ENCODE results near the gene XRCC5. TPM values are rescaled to one million over a fixed set of nuclear protein-coding genes. Genes with fewer than 3 reads are reported as not detected.
A peak's percentile ranks its signal among the peaks of the same experiment; 100 is the strongest.

XRCC5 gene
- total and polyA plus RNA-seq, 5 donors, result 57.7 to 145 (median 125) TPM

GRCh38 chr2:216217904-216218260 lies 108.7 kb downstream of the XRCC5 start:
- Histone ChIP-seq H3K9me3 (ENCODE audit: control insufficient read depth, low read length) (no peaks in the 10 kb centered on the region), H3K27ac (ENCODE audit: low read length) (peak overlapping the region; percentile 8), H3K4me1 (ENCODE audit: control insufficient read depth, insufficient read depth, low read length) (no peaks in the 10 kb centered on the region), H3K4me3 (ENCODE audit: low read length) (no peak overlapping the region), H3K27me3 (ENCODE audit: control insufficient read depth, insufficient read depth) (no peaks in the 10 kb centered on the region)
- intact Hi-C loops (cut with DNase I), result no loop called here
- 64% methylated on average over 2 of the region's 2 CpGs for WGBS
- ATAC-seq (no peak), DNase-seq (no peak)

- no peak for DNase-seq
- H3K27ac ChIP-seq (ENCODE audit: low read length), result no peak overlapping the region
- H3K4me3 ChIP-seq (ENCODE audit: low read length), result no peak overlapping the region
- no peak for ATAC-seq
- no peaks in the 10 kb centered on the region for H3K9me3 ChIP-seq (ENCODE audit: control insufficient read depth, low read length)
- no peaks in the 10 kb centered on the region for H3K4me1 ChIP-seq (ENCODE audit: control insufficient read depth, insufficient read depth, low read length)
- intact Hi-C loops (cut with DNase I), result no loop called here
- WGBS, result 84% methylated on average over 6 of the region's 6 CpGs
- H3K27me3 ChIP-seq (ENCODE audit: control insufficient read depth, insufficient read depth), result no peaks in the 10 kb centered on the region
Measured at GRCh38 chr2:216219861-216220260, 110.7 kb downstream of the XRCC5 start.

GRCh38 chr2:216220976-216221375 lies 111.8 kb downstream of the XRCC5 start:
- ATAC-seq (no peak), DNase-seq (no peak)
- Histone ChIP-seq H3K9me3 (ENCODE audit: control insufficient read depth, low read length) (no peaks in the 10 kb centered on the region), H3K4me1 (ENCODE audit: control insufficient read depth, insufficient read depth, low read length) (no peaks in the 10 kb centered on the region), H3K27ac (ENCODE audit: low read length) (no peak overlapping the region), H3K27me3 (ENCODE audit: control insufficient read depth, insufficient read depth) (no peaks in the 10 kb centered on the region), H3K4me3 (ENCODE audit: low read length) (no peak overlapping the region)
- WGBS, result 88% methylated on average over 4 of the region's 4 CpGs
- intact Hi-C loops (cut with DNase I), result no loop called here

GRCh38 chr2:216221811-216222210 lies 112.7 kb downstream of the XRCC5 start:
- intact Hi-C loops (cut with DNase I), result no loop called here
- ATAC-seq (peak in 1 of 2 donors; percentile 47), DNase-seq (no peak)
- no peaks in the 10 kb centered on the region for H3K4me1 ChIP-seq (ENCODE audit: control insufficient read depth, insufficient read depth, low read length)
- no peaks in the 10 kb centered on the region for H3K27me3 ChIP-seq (ENCODE audit: control insufficient read depth, insufficient read depth)
- no peaks in the 10 kb centered on the region for H3K9me3 ChIP-seq (ENCODE audit: control insufficient read depth, low read length)
- WGBS, result 59% methylated on average over 1 of the region's 1 CpG
- H3K4me3 ChIP-seq (ENCODE audit: low read length), result no peak overlapping the region
- no peak overlapping the region for H3K27ac ChIP-seq (ENCODE audit: low read length)

GRCh38 chr2:216222650-216223352 lies 113.7 kb downstream of the XRCC5 start:
- Histone ChIP-seq H3K27ac (ENCODE audit: low read length) (no peak overlapping the region), H3K4me3 (ENCODE audit: low read length) (no peak overlapping the region), H3K9me3 (ENCODE audit: control insufficient read depth, low read length) (no peaks in the 10 kb centered on the region), H3K27me3 (ENCODE audit: control insufficient read depth, insufficient read depth) (no peaks in the 10 kb centered on the region), H3K4me1 (ENCODE audit: control insufficient read depth, insufficient read depth, low read length) (no peaks in the 10 kb centered on the region)
- 66% methylated on average over 4 of the region's 4 CpGs for WGBS
- ATAC-seq (no peak), DNase-seq (no peak)
- intact Hi-C loops (cut with DNase I), result no loop called here

GRCh38 chr2:216224388-216224787 lies 115.2 kb downstream of the XRCC5 start:
- H3K9me3 ChIP-seq (ENCODE audit: control insufficient read depth, low read length), result no peaks in the 10 kb centered on the region
- DNase-seq, result no peak
- ATAC-seq, result no peak
- H3K4me3 ChIP-seq (ENCODE audit: low read length), result no peak overlapping the region
- H3K4me1 ChIP-seq (ENCODE audit: control insufficient read depth, insufficient read depth, low read length), result no peaks in the 10 kb centered on the region
- WGBS, result 79% methylated on average over 1 of the region's 1 CpG
- intact Hi-C loops (cut with DNase I), result no loop called here
- H3K27ac ChIP-seq (ENCODE audit: low read length), result no peak overlapping the region
- H3K27me3 ChIP-seq (ENCODE audit: control insufficient read depth, insufficient read depth), result no peaks in the 10 kb centered on the region

- Histone ChIP-seq H3K4me3 (ENCODE audit: low read length) (no peak overlapping the region), H3K4me1 (ENCODE audit: control insufficient read depth, insufficient read depth, low read length) (no peaks in the 10 kb centered on the region), H3K9me3 (ENCODE audit: control insufficient read depth, low read length) (no peaks in the 10 kb centered on the region), H3K27me3 (ENCODE audit: control insufficient read depth, insufficient read depth) (no peaks in the 10 kb centered on the region), H3K27ac (ENCODE audit: low read length) (no peak overlapping the region)
- WGBS, result 80% methylated on average over 5 of the region's 5 CpGs
- intact Hi-C loops (cut with DNase I), result no loop called here
- DNase-seq (no peak), ATAC-seq (no peak)
Measured at GRCh38 chr2:216229277-216229914, 120.2 kb downstream of the XRCC5 start.

GRCh38 chr2:216231867-216232266 lies 122.7 kb downstream of the XRCC5 start:
- 0% methylated on average over 1 of the region's 1 CpG for WGBS
- Histone ChIP-seq H3K4me1 (ENCODE audit: control insufficient read depth, insufficient read depth, low read length) (no peaks in the 10 kb centered on the region), H3K9me3 (ENCODE audit: control insufficient read depth, low read length) (no peaks in the 10 kb centered on the region), H3K27ac (ENCODE audit: low read length) (no peak overlapping the region), H3K27me3 (ENCODE audit: control insufficient read depth, insufficient read depth) (no peaks in the 10 kb centered on the region), H3K4me3 (ENCODE audit: low read length) (no peak overlapping the region)
- intact Hi-C loops (cut with DNase I), result no loop called here
- ATAC-seq (no peak), DNase-seq (no peak)

GRCh38 chr2:216232721-216233120 lies 123.6 kb downstream of the XRCC5 start:
- H3K4me1 ChIP-seq (ENCODE audit: control insufficient read depth, insufficient read depth, low read length), result no peaks in the 10 kb centered on the region
- no peaks in the 10 kb centered on the region for H3K27me3 ChIP-seq (ENCODE audit: control insufficient read depth, insufficient read depth)
- ATAC-seq (no peak), DNase-seq (no peak)
- H3K9me3 ChIP-seq (ENCODE audit: control insufficient read depth, low read length), result no peaks in the 10 kb centered on the region
- no peak overlapping the region for H3K27ac ChIP-seq (ENCODE audit: low read length)
- intact Hi-C loops (cut with DNase I), result no loop called here
- H3K4me3 ChIP-seq (ENCODE audit: low read length), result no peak overlapping the region
- WGBS, result 88% methylated on average over 1 of the region's 1 CpG

GRCh38 chr2:216233281-216233995 lies 124.3 kb downstream of the XRCC5 start:
- Histone ChIP-seq H3K4me1 (ENCODE audit: control insufficient read depth, insufficient read depth, low read length) (no peaks in the 10 kb centered on the region), H3K9me3 (ENCODE audit: control insufficient read depth, low read length) (no peaks in the 10 kb centered on the region), H3K27ac (ENCODE audit: low read length) (no peak overlapping the region), H3K27me3 (ENCODE audit: control insufficient read depth, insufficient read depth) (no peaks in the 10 kb centered on the region), H3K4me3 (ENCODE audit: low read length) (no peak overlapping the region)
- ATAC-seq, result no peak
- intact Hi-C loops (cut with DNase I), result no loop called here
- WGBS, result 88% methylated on average over 4 of the region's 4 CpGs
- DNase-seq, result no peak

- Histone ChIP-seq H3K27ac (ENCODE audit: low read length) (no peak overlapping the region), H3K4me1 (ENCODE audit: control insufficient read depth, insufficient read depth, low read length) (no peaks in the 10 kb centered on the region), H3K4me3 (ENCODE audit: low read length) (no peak overlapping the region), H3K27me3 (ENCODE audit: control insufficient read depth, insufficient read depth) (no peaks in the 10 kb centered on the region), H3K9me3 (ENCODE audit: control insufficient read depth, low read length) (no peaks in the 10 kb centered on the region)
- WGBS, result 98% methylated on average over 3 of the region's 3 CpGs
- intact Hi-C loops (cut with DNase I), result no loop called here
- ATAC-seq, result no peak
- DNase-seq, result no peak
Measured at GRCh38 chr2:216234106-216234505, 125.0 kb downstream of the XRCC5 start.

Measured in right cardiac atrium (tissue), 5 donors.